Mucosa of rectum (tissue), 2 donors: ENCODE measurements around the gene SNAI1.
"Not testable (repeated sequence)": the region's sequence is repeated elsewhere in the genome, so short reads cannot be mapped to it uniquely, and the experiment has no call there.

Source experiments
- H3K27ac ChIP-seq, 2 donors: one replicate each; pipeline ENCODE4 v1.7.0; 2013; ENCODE audit warnings: inconsistent platforms in 2 of 2, low read depth in 2 of 2, low read length in 2 of 2
- H3K27me3 ChIP-seq, 2 donors: one replicate each; pipeline ENCODE4 v1.7.0; 2013; ENCODE audit warnings: low read length in 2 of 2; ENCODE audit not compliant: control insufficient read depth in 2 of 2, insufficient read depth in 2 of 2
- H3K36me3 ChIP-seq, 2 donors: one replicate each; pipeline ENCODE4 v1.7.0; 2013; ENCODE audit warnings: low read length in 2 of 2; ENCODE audit not compliant: control insufficient read depth in 2 of 2, insufficient read depth in 2 of 2
- H3K4me1 ChIP-seq, 2 donors: one replicate each; pipeline ENCODE4 v1.7.0; 2013; ENCODE audit warnings: low read length in 2 of 2, mild to moderate bottlenecking in 1 of 2; ENCODE audit not compliant: control insufficient read depth in 2 of 2, insufficient read depth in 2 of 2
- H3K4me3 ChIP-seq, 2 donors: one replicate each; pipeline ENCODE4 v1.7.0; 2013; ENCODE audit warnings: low read length in 2 of 2
- H3K9ac ChIP-seq, 2 donors: one replicate each; pipeline ENCODE4 v1.7.0; 2013; ENCODE audit warnings: low read length in 2 of 2, low read depth in 1 of 2, mild to moderate bottlenecking in 1 of 2
- H3K9me3 ChIP-seq, 2 donors: one replicate each; pipeline ENCODE4 v1.7.0; 2013; ENCODE audit warnings: low read length in 2 of 2; ENCODE audit not compliant: control insufficient read depth in 2 of 2
- donor health status: healthy.
- donor health status: Normal muscosa, but diverticular disease.

The SNAI1 gene

GRCh38 chr20:49961413-49961812 is 21.4 kb upstream of the SNAI1 start:
- Histone ChIP-seq H3K36me3 (peaks cover 5 to 12% of the 10 kb centered on the region in 2 donors), H3K27me3 (no peaks in the 10 kb centered on the region), H3K4me1 (no peaks in the 10 kb centered on the region), H3K4me3 (no peak overlapping the region), H3K27ac (no peak overlapping the region), H3K9ac (no peak overlapping the region), H3K9me3 (no peaks in the 10 kb centered on the region)

GRCh38 chr20:49964964-49965780 is 17.6 kb upstream of the SNAI1 start:
- H3K27ac ChIP-seq: no peak overlapping the region
- H3K4me1 ChIP-seq: peaks cover 3 to 10% of the 10 kb centered on the region in 2 donors
- H3K36me3 ChIP-seq: no peaks in the 10 kb centered on the region
- no peaks in the 10 kb centered on the region for H3K9me3 ChIP-seq
- H3K27me3 ChIP-seq: no peaks in the 10 kb centered on the region
- H3K4me3 ChIP-seq: no peak overlapping the region
- H3K9ac ChIP-seq: no peak overlapping the region

DNA sequence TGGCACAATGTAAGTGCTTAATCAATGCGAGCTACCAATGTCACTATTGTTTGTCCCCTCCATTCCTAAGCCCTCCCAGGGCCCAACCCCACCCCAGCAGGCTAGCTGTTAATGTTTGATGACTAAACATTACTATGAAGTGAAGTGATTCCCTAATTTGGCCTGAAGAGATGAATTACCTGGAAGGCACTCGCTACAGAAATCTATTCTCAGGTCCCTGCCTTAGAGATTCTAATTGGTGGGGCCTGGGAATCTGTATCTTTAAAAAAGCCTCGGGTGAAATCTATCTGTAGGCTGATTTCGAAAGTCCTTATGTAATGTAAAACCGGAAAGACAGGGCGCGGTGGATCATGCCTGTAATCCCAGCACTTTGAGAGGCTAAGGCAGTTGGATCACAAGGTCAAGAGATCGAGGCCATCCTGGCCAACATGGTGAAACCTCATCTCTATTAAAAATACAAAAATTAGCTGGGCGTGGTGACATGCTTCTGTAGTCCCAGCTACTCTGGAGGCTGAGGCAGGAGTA is 16.9 kb upstream of the SNAI1 start:
- Histone ChIP-seq H3K4me3 (no peak overlapping the region), H3K27me3 (no peaks in the 10 kb centered on the region), H3K9ac (no peak overlapping the region), H3K9me3 (no peaks in the 10 kb centered on the region), H3K27ac (no peak overlapping the region), H3K4me1 (peaks cover 3 to 10% of the 10 kb centered on the region in 2 donors), H3K36me3 (no peaks in the 10 kb centered on the region)

DNA sequence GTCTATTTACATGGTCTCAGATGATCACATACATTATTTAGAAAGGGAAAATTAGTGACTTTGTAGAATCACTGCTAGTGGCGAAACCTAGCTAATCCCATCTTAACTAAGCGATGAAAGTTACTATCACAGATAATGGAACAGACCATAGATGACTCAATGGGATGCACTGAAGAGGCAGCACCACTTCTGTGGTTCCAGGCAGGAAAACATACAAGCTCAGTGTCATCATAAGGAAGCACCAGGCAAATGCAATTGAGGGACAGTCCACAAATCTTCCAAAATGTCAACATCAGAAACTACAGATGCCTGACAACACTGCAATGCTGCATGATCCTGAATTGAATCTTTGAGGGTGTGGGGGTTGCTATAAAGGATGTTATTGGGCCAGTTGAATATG is 15.9 kb upstream of the SNAI1 start:
- Histone ChIP-seq H3K27me3 (no peaks in the 10 kb centered on the region), H3K9me3 (no peaks in the 10 kb centered on the region), H3K4me3 (no peak overlapping the region), H3K27ac (no peak overlapping the region), H3K4me1 (peaks cover 3 to 10% of the 10 kb centered on the region in 2 donors), H3K36me3 (no peaks in the 10 kb centered on the region), H3K9ac (no peak overlapping the region)

- Histone ChIP-seq H3K27me3 (no peaks in the 10 kb centered on the region), H3K9me3 (no peaks in the 10 kb centered on the region), H3K4me1 (peaks cover 3 to 10% of the 10 kb centered on the region in 2 donors), H3K4me3 (no peak overlapping the region), H3K27ac (no peak overlapping the region), H3K9ac (no peak overlapping the region), H3K36me3 (no peaks in the 10 kb centered on the region)
These were observed 13.5 kb upstream of the SNAI1 start for GRCh38 chr20:49969234-49969633.

DNA sequence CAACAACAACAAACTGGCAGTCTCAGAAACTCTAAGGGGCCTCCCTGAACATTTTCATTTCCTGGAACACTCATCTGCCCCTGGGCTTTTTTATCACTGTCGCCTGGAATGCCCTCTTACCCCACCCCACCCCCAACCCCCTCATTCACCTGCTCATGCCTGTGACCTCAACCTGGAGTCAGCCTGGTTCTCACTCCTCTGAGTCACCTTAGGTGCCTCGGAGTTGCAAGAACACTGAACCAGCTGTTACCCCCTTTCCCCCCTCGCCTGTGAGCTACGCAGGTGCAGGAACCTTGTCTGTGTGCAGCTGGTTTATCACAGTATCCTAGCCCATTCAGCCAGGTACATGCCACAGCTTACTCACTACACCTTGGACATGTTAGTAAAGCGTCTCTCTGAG is 12.8 kb upstream of the SNAI1 start:
- no peaks in the 10 kb centered on the region for H3K36me3 ChIP-seq
- no peak overlapping the region for H3K9ac ChIP-seq
- H3K9me3 ChIP-seq: no peaks in the 10 kb centered on the region
- no peak overlapping the region for H3K27ac ChIP-seq
- no peaks in the 10 kb centered on the region for H3K27me3 ChIP-seq
- no peak overlapping the region for H3K4me3 ChIP-seq
- peaks cover 3 to 10% of the 10 kb centered on the region in 2 donors for H3K4me1 ChIP-seq

DNA sequence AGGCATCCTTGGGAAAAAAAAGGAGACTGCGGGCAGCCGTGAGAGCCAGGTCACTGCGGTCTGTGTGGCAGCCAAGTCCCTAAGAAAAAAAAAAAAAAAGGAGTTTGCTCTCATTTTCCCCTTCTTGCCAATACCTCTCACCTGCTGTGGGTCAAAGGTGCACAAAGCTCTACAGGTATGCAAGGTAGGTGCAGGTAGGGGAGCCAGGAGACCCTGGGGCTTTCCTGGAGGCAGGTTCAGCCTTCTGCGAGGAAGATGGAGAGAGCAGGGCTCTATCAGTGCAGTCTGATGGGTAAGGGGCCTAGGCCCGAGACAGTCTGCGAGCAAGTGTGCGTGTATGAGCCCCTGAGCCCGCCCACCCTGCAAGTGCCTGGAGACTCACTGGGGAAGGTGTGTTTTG is 12.3 kb upstream of the SNAI1 start:
- Histone ChIP-seq H3K9ac (no peak overlapping the region), H3K4me1 (peaks cover 3 to 10% of the 10 kb centered on the region in 2 donors), H3K27me3 (no peaks in the 10 kb centered on the region), H3K9me3 (no peaks in the 10 kb centered on the region), H3K4me3 (no peak overlapping the region), H3K36me3 (no peaks in the 10 kb centered on the region), H3K27ac (no peak overlapping the region)

DNA sequence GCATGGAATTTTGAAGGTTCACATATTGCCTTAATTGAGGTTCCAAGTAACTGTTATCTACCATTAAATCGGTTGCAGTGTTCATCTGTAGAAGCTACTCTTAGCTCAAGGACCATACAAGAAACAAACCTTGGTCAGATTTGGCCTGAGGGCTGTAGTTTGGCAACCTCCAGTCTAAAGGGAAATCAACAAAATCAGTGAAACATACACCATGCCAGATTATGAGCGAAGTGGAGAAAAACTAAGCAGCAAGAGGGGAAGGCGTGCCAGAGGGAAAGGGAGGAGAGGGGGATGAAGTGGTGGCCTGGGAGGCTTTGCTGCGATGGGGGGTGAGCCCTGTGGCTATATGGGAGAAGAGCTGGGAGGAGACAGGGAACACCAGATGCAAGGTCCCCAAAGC is 8.8 kb upstream of the SNAI1 start:
- no peak overlapping the region for H3K27ac ChIP-seq
- no peak overlapping the region for H3K4me3 ChIP-seq
- H3K9ac ChIP-seq: no peak overlapping the region
- no peaks in the 10 kb centered on the region for H3K36me3 ChIP-seq
- peaks cover 3% of the 10 kb centered on the region in 2 donors for H3K4me1 ChIP-seq
- no peaks in the 10 kb centered on the region for H3K27me3 ChIP-seq
- no peaks in the 10 kb centered on the region for H3K9me3 ChIP-seq

- Histone ChIP-seq H3K4me3 (no peak overlapping the region), H3K4me1 (peaks cover 0 to 3% of the 10 kb centered on the region in 2 donors), H3K9me3 (no peaks in the 10 kb centered on the region), H3K9ac (no peak overlapping the region), H3K36me3 (no peaks in the 10 kb centered on the region), H3K27ac (no peak overlapping the region), H3K27me3 (peaks cover 0 to 5% of the 10 kb centered on the region in 2 donors)
These were observed 6.2 kb upstream of the SNAI1 start for GRCh38 chr20:49976542-49976941.

GRCh38 chr20:49977740-49978139 is 5.0 kb upstream of the SNAI1 start:
- not testable (repeated sequence) for H3K9ac ChIP-seq, H3K27me3 ChIP-seq, H3K36me3 ChIP-seq, H3K9me3 ChIP-seq, H3K4me1 ChIP-seq, H3K27ac ChIP-seq, H3K4me3 ChIP-seq
